HG03521 (cell line): ENCODE data around the gene MROH8.
"Not testable (repeated sequence)": the region's sequence is repeated elsewhere in the genome, so short reads cannot be mapped to it uniquely, and the experiment has no call there.

ENCODE experiments used
- ATAC-seq: cut with Tn5 transposase; IDR thresholded peaks from one replicate; pipeline ENCODE4 v1.9.1; 2021; ENCODE audit warnings: mild to moderate bottlenecking, moderate library complexity; ENCODE audit not compliant: unreplicated experiment

The MROH8 gene

DNA sequence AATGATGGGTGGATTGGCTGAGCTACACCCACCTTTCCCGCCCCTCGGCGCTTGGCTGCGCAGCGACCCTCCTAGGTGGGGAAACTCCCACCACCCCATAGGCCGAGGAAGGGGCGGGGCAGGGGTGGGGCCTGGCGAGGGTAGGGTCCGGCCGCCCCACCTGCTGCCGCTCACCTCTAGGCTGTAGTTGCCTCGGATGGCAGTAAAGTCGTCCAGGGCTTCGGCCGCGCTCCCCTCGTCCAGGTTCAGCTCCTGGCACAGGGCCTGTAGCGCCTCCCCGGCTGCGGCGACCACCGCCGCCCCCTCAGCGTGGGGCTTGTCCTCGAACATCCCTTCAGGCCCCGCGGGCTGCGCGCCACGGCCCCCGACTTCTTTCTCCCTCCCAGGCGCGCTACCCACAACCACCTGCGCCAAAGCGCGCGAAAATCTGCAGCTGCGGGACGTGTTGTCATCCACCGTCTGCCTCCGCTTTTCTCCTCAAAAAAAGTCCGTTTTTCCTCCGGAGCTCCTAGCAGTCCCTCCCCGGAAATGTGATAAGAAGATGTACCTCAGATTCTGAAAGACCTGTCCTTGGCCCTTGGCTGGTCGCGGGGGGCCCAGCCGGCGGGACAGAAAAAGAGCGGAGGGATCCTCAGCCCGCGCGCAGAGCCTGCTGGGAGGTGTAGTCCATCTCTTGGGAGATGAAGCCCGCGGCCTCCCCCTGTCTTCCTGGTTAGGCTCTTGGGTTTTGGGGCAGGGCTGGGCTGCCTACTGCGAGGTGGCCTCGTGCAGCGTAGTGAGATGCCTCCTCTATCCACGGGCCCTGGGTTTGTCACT, 83.5 kb downstream of the MROH8 start, which contains the start of gene RBL1:
Gene RBL1, minus strand, starts transcription at position 399 of the 816 bp plus-strand sequence. Its CDS starts 69 bp downstream, at position 330.
- ATAC-seq = peak; percentile 64

DNA sequence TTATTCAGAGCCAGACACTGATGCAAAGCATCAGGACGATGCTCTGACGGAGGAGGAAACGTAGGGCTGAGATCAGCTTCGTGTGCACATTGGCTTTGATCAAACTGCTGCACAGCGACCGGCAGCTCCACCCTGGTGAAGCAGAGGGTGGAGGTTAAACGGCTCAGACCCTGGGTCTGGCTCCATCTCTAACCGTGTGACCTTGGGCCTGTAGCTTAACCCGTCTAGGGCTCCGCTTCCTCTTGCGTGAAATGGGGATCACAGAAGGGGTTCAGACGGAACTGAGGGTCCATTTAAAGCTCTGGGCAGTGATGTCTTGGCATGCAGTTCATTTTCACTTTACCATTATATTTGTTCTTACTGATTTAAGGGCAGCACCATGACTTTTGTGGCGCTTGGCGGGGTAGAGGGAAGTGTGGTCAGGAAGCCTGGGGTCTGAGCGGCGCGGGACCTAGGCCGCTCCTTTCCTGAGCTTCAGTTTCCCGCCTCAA, 84.2 kb downstream of the MROH8 start:
- no peak for ATAC-seq

DNA sequence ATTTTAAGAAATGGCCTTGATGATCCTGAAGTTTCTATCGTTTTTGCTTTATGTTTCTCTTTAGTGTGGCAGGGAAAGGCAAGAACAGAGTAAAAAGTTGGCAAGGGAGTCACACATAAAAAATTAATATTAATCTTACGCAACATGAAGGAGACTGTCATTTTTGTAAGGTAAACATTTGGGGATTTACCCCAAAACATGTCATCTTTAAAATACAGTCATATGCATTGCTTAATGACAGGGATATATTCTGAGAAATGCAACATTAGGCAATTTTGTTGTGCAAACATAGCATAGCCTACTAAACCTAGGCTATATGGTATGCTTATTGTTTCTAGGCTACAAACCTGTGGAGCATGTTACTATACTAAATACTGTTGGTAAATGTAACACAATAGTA, 88.9 kb downstream of the MROH8 start:
- ATAC-seq = no peak

DNA sequence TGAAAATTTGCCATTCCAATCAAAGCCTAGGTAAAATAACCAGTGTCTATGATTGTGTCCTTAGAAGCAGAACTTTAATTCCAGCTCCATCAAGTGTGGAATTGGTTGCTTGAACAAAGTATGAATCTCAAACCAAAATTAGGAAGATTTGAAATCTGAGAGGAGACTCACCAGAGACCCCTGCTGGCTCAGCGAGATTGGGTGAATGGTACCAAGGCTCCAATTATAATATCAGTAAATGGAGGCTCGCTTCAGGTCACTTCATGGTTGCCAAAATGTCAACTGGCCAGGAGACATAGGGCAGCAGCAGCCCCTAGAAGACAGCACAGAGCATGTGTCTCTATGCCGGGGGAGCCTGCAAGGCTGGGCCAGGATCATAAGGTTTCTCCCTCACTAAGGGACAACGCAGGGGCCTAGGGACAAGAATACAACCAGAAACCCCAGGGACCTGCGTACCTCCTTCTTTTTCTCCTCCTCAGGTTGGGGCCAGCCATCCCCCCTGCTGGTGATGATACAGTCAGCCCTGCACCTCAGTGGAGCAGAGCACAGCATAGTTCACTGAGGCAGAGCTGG, 97.5 kb downstream of the MROH8 start:
- ATAC-seq = no peak

DNA sequence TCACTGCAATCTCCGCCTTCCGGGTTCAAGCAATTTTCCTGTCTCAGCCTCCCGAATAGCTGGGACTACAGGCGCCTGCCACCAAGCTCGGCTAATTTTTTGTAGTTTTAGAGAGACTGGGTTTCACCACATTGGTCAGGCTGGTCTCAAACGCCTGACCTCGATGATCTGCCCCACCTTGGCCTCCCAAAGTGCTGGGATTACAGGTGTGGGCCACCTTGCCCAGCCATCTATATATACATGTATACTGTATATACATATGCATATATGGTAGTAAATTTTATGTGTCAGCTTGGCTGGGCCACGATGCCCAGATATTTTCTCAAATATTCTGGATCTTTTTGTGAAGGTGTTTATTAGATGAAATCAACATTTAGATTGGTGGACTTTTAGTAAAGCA, 102.3 kb downstream of the MROH8 start:
- ATAC-seq = no peak

DNA sequence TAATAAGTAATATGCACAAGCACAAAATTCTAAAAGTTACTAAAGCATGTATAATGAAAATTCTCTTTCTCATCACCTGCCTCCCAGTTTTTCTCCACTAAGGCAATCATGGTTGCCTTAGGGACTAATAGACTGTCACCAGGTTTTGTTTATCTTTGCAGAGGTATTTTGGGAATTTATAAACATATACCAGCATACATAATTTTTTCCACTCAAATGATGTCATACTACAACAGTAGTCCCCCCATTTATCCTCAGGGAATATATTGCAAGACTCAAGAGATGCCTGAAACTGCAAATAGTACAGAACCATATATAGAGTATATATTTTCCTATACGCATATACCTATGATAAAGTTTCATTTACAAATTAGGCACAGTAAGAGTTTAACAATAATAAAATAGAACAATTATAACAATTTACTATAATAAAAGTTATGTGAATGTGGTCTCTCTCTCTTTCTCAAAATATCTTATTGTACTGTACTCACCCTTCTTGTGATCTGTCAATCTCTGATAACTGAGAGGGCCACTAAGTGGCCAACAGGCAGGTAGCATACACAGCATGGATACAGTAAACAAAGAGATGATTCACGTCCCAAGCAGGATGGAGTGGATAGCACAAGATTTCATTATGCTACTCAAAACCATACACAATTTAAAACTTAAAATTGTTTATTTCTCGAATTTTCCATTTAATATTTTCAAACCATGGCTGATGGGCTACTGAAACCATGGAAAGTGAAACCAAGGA, 103.2 kb downstream of the MROH8 start:
- no peak for ATAC-seq

DNA sequence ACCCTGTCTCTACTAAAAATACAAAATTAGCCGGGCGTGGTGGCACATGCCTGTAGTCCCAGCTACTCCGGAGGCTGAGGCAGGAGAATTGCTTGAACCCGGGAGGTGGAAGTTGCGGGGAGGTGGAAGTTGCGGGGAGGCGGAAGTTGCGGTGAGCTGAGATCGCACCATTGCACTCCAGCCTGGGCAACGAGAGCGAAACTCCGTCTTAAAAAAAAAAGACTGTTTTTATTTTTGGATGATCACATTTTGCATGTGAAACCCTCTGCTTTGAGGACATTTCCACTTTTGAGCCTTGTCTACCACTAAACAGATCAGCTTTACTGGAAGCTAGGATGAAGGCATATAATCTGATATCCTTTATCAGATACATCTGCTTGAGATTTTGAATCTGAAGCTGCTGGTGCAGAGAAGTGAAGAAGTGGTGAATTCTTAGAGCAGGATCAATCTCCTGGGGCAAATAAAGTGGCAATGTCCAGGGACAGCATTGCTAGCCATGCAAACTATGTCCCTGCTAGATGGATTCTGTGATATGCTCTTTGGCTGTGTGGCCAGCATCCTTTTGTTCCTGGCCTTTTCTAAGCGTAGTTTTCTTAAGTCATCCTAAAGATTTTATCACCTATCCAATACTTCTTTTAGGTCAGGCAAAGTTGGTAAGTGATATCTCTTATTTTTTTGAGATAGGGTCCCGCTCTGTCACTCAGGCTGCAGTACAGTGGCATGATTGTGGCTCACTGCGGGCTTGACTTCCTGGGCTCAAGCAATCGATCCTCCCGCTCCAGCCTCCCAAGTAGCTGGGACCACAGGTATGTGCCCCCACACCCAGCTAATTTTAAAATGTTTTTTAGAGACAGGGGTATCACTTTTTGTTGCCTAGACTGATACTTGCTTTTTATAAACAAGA, 106.8 kb downstream of the MROH8 start:
- ATAC-seq = no peak

DNA sequence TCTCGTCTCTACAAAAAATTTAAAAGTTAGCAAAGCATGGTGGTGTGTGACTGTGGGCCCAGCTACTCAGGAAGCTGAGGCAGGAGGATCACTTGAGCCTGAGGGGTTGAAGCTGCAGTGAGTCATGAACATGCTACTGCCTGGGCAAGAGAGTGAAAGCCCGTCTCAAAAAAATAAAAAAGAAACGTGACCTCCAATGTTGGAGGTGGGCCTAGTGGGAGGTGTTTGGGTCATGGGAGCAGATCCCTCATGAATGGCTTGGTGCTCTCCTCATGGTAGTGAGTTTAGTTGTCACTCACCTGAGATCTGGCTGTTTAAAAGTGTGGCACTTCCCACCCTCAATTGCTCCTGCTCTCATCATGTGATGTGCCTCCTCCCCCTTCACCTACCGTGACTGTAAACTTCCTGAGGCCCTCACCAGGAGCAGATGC, 107.9 kb downstream of the MROH8 start:
- ATAC-seq = no peak

DNA sequence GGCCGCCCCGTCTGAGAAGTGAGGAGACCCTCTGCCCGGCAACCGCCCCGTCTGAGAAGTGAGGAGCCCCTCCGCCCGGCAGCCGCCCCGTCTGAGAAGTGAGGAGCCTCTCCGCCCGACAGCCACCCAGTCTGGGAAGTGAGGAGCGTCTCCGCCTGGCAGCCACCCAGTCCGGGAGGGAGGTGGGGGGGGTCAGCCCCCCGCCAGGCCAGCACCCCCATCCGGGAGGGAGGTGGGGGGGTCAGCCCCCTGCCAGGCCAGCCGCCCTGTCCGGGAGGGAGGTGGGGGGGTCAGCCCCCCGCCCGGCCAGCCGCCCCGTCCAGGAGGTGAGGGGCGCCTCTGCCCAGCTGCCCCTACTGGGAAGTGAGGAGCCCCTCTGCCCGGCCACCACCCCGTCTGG, 109.8 kb downstream of the MROH8 start:
- ATAC-seq = not testable (repeated sequence)

DNA sequence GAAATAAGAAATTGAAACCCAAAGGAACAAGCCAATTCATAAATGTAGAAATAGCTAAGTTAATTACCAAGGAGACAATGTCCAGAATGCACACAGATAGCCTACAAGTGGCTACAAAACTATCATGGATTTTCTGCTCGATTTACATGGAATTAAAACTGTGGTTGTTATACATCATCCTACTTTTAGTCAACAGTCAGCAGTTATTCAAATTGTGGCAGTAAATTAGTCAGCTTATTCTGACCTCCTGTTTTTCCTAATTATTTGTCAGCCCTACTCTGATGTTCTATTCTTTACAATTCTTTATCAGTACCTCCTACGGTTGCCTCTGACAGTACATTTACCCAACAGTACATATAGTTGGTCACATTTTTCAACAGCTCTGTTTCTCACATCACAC, 113.2 kb downstream of the MROH8 start:
- no peak for ATAC-seq

DNA sequence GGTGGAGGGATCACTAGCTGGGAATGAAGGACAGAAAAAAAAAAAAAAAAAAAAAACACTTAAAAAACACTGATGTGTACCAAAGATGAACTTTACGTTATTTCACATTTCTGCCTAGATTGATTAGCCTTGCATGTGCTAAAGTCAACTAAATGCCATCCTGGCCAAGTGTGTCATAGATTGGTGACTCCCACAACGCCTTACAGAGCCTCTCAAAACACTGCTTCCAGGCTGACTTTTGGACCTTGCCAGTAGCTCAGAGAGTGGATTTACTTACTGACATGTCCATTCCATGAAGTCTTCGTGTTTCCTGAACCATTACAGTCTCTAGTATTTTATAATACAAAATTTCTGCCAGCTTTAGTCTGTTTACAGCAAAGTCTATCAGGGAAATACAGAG, 124.1 kb downstream of the MROH8 start:
- ATAC-seq = no peak

DNA sequence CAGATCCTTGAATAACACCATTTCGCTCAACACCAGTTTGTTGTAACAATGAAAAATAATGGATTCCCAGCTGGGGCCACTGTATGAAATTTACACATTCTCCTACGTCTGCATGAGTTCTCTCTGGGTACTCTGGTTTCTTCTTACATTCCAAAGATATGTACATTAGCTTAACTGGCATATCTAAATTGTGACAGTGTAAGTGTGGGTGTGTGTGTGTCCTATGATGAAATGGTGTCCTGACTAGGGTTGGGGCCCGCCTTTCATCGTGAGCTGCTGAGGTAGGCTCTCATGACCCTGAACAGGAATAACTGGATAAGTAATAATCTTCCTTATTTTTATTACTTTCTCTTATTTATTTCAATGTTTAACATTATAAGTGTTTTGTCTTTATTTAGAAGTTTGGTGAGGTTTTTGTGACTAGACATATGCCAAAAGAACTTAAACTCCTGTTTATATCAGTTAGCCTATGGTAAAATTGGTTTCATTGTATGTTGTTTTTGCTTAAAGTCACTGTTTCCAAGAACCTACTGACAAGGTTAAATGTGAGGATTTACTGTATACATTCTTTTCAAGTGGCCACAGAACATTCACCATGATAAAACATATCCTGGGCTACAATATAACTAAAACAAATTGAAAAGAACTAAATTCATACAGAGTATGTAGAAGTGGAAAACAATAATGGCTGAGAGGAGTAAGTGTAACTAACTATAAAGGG, 126.0 kb downstream of the MROH8 start:
- ATAC-seq = no peak
